ENCODE data around the gene CT47A7. TPM values are rescaled to one million over a fixed set of nuclear protein-coding genes. Genes with fewer than 3 reads are reported as not detected.

CT47A7 gene
- not detected in 2 replicates for total RNA-seq

GRCh38 chrX:120956500-120956899, at the start of gene CT47A7:
CT47A7 (minus strand) TSS chrX:120956600; CDS start chrX:120956345, 255 bp downstream.

GRCh38 chrX:120985660-120986059, 29.3 kb upstream of the CT47A7 start, which contains the start of gene CT47A1:
CT47A1 (minus strand) TSS chrX:120985760; CDS start chrX:120985529, 231 bp downstream.

Small RNA genes lying within 50 kb of the gene (small RNA-seq; reads per million reads assigned to genes)
- gene AL670379.1 (not detected), gene AL670379.10 (not detected), gene AL670379.11 (not detected), gene AL670379.12 (not detected), gene AL670379.2 (not detected), gene AL670379.3 (not detected), gene AL670379.4 (not detected), gene AL670379.5 (not detected), gene AL670379.6 (not detected), gene AL670379.7 (not detected), gene AL670379.8 (not detected), gene AL670379.9 (not detected)

Other genes starting within 250 kb of the CT47A7 start
- gene CT47B1, start 80.7 kb downstream of the CT47A7 start, total RNA-seq = not detected in 2 replicates
- not detected in 2 replicates for gene CT47A11, start 19.4 kb downstream of the CT47A7 start, total RNA-seq
- gene CT47A10, start 14.6 kb downstream of the CT47A7 start, total RNA-seq = not detected in 2 replicates
- gene CT47A9, start 9.7 kb downstream of the CT47A7 start, total RNA-seq = not detected in 2 replicates
- not detected in 2 replicates for gene CT47A8, start 4.9 kb downstream of the CT47A7 start, total RNA-seq
- not detected in 2 replicates for gene CT47A6, start 4.9 kb upstream of the CT47A7 start, total RNA-seq
- gene CT47A5, start 9.7 kb upstream of the CT47A7 start, total RNA-seq = not detected in 2 replicates
- not detected in 2 replicates for gene CT47A4, start 14.6 kb upstream of the CT47A7 start, total RNA-seq
- not detected in 2 replicates for gene CT47A3, start 19.5 kb upstream of the CT47A7 start, total RNA-seq
- not detected in 2 replicates for gene CT47A2, start 24.3 kb upstream of the CT47A7 start, total RNA-seq
- gene CT47A1, start 29.2 kb upstream of the CT47A7 start, total RNA-seq = not detected in 2 replicates
- gene GLUD2, start 91.0 kb upstream of the CT47A7 start, total RNA-seq = 2.5 and 3.7 TPM in 2 replicates